Breast epithelium (tissue), 4 donors: ENCODE data around the gene PCK2. TPM values are rescaled to one million over a fixed set of nuclear protein-coding genes. Genes with fewer than 3 reads are reported as not detected.

Experiments used
- DNase-seq, 2 donors: peaks; one replicate each; pipeline ENCODE4 v3.0.0-alpha.2; 2019; ENCODE audit warnings: low spot score in 2 of 2
- H3K27ac ChIP-seq, 2 donors: fragments of 200-600 bp; sonication (generic) in 1 of 2; one replicate each; pipeline ENCODE4 v1.5.1; 2016 to 2019; ENCODE audit warnings: mild to moderate bottlenecking in 1 of 2
- H3K27me3 ChIP-seq, 2 donors: fragments of 200-600 bp; sonication (generic) in 1 of 2; one replicate each; pipeline versions ENCODE4 v1.5.1 to v1.6.0; 2017 to 2019; ENCODE audit warnings: control low read depth in 1 of 2, mild to moderate bottlenecking in 1 of 2
- H3K36me3 ChIP-seq: fragments of 200-600 bp; one replicate; pipeline ENCODE4 v1.5.1; 2019
- H3K4me1 ChIP-seq, 2 donors: fragments of 200-600 bp; sonication (generic); one replicate each; pipeline ENCODE4 v1.5.1; 2016 to 2019; ENCODE audit warnings: control low read depth in 1 of 2
- H3K4me3 ChIP-seq, 3 donors: fragments of 200-600 bp; sonication (generic); 1 replicate in 2 of 3; 2 replicates in 1 of 3; pipeline ENCODE4 v1.5.1; 2016 to 2019; ENCODE audit warnings: mild to moderate bottlenecking in 3 of 3, moderate library complexity in 2 of 3
- H3K9me3 ChIP-seq, 2 donors: fragments of 200-600 bp; sonication (generic) in 1 of 2; one replicate each; pipeline ENCODE4 v1.5.1; 2016 to 2019; ENCODE audit warnings: control low read depth in 1 of 2
- POLR2A ChIP-seq: fragments of 450-650 bp; IDR thresholded peaks from one replicate; pipeline ENCODE4 v1.6.1; 2016; ENCODE audit warnings: antibody characterized with exemption, mild to moderate bottlenecking, moderate library complexity
- POLR2AphosphoS5 ChIP-seq, 3 donors: sonication (generic); formaldehyde crosslinking; IDR thresholded peaks; one replicate each; pipeline ENCODE4 v1.6.1; 2017; ENCODE audit warnings: antibody characterized with exemption in 3 of 3
- intact Hi-C: fragments of 100-400 bp; cut with DNase I; formaldehyde crosslinking; loops from one replicate; pipeline ENCODE4 v1.15.1; 2023; ENCODE audit warnings: low total_unique reads
- total RNA-seq, 3 donors: library from RNA; depleted of rRNA; stranded (reverse); fragments of >200 nt; gene quantifications; one replicate each; pipeline ENCODE4 v1.1.0, GENCODE V29; 2016
- TF ChIP-seq, protein P1 (sequence below), 3 donors: fragments of 450-650 bp; IDR thresholded peaks; one replicate each; pipeline ENCODE4 v1.5.1; 2016 to 2017; ENCODE audit warnings: antibody characterized with exemption in 3 of 3, mild to moderate bottlenecking in 3 of 3, moderate library complexity in 3 of 3

Gene PCK2
- total RNA-seq, 3 donors from 2014 or later, result 20.5 to 51.5 (median 24.3) TPM

DNA sequence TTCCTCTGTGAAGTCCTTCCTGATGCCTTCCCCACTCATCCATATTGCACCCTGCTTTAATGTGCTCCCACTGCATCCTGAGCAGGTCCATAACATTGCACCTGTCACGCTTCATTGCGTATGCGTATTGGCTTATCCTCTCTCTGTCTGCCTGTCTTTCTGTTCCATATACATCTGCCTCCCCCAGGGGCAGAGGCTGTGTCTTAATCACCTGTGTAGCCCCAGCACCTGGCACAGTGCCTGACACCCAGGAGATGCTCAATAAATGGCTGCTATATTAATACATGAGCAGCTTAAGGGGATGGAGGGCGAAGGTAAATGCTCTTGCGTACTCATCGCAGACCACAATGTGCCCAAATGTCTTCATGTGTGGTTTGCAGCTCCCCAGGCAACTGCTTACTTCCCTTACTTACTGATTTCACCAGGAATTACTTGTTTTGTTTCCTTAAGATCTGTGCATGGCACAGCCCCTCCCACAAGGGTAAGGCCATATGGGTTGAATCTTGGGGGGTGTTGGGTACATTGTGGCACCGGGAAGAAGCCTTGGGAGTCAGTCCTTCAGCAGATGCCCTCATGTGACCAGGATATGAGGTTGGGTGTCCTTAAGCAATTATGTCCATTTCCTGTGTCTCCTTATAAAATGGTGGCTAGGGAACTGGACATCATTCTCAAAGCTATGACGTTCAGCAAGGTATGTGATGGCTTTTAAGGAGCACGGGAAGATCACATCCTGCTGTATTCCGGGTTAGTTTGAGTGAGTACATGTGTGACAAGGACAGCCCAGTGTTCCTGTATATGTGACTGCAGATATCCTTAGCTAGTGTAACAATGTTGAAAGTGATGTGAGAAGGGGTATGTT, 23.6 kb upstream of the PCK2 start:
- no peak overlapping the region for H3K27ac ChIP-seq
- H3K4me3 ChIP-seq, result no peak overlapping the region
- H3K4me1 ChIP-seq, result no peaks in the 10 kb centered on the region
- no peak for TF ChIP-seq POLR2AphosphoS5 (IDR thresholded peaks at IDR 0.05)
- TF ChIP-seq POLR2A, result no peak
- TF ChIP-seq, protein P1, sequence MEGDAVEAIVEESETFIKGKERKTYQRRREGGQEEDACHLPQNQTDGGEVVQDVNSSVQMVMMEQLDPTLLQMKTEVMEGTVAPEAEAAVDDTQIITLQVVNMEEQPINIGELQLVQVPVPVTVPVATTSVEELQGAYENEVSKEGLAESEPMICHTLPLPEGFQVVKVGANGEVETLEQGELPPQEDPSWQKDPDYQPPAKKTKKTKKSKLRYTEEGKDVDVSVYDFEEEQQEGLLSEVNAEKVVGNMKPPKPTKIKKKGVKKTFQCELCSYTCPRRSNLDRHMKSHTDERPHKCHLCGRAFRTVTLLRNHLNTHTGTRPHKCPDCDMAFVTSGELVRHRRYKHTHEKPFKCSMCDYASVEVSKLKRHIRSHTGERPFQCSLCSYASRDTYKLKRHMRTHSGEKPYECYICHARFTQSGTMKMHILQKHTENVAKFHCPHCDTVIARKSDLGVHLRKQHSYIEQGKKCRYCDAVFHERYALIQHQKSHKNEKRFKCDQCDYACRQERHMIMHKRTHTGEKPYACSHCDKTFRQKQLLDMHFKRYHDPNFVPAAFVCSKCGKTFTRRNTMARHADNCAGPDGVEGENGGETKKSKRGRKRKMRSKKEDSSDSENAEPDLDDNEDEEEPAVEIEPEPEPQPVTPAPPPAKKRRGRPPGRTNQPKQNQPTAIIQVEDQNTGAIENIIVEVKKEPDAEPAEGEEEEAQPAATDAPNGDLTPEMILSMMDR (IDR thresholded peaks at IDR 0.05), result no peak
- intact Hi-C loops, result loop anchor here (10.0 kb wide), 1 partner anchor 1586 kb away; no protein-coding TSS in a partner anchor
- H3K36me3 ChIP-seq, result no peaks in the 10 kb centered on the region
- peaks cover 0 to 6% of the 10 kb centered on the region in 2 donors for H3K27me3 ChIP-seq
- no peaks in the 10 kb centered on the region for H3K9me3 ChIP-seq
- DNase-seq, result no peak

DNA sequence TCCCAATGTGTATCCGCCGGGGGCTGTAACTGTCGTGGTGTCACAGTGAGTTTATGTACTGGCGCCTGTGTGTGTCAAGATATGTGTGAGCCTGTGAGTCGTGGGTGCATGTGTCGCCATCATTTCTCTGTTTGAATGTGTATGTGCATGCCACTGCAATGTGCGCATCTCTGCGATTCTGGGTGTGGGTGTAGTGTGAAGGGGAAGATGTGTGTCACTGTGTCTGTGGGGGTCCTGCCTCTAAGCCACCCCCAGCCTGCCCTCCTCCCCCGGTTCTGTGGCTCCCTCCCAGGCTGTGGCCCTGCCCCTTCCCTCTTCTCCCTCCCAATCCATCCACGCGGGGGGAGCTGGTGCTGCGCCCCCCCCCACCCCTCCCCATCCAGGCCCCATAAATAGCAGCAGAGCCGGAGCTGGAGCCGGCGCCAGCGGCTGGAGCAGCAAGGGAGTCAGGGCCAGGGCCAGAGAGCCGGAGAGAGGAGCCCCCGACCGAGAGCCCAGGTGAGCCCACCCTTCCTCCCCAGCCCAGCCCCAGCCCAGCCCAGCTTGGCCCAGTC, 22.9 kb upstream of the PCK2 start, which contains the start of gene CPNE6:
CPNE6 (plus strand) TSS at position 419 of the 554 bp plus-strand sequence. CDS start 1,375 bp downstream, outside the sequence.
- Histone ChIP-seq H3K4me3 (no peak within 1 kb of the TSS), H3K27ac (no peak within 1 kb of the TSS), H3K36me3 (no peaks in the 10 kb centered on the region), H3K27me3 (peaks cover 0 to 6% of the 10 kb centered on the region in 2 donors), H3K9me3 (no peaks in the 10 kb centered on the region), H3K4me1 (no peaks in the 10 kb centered on the region)
- intact Hi-C loops, result loop anchor here (10.0 kb wide), 1 partner anchor 1586 kb away; no protein-coding TSS in a partner anchor
- TF ChIP-seq POLR2A, result no peak
- TF ChIP-seq, protein P1 (IDR thresholded peaks at IDR 0.05), result no peak
- TF ChIP-seq POLR2AphosphoS5 (IDR thresholded peaks at IDR 0.05), result no peak
- no peak for DNase-seq

DNA sequence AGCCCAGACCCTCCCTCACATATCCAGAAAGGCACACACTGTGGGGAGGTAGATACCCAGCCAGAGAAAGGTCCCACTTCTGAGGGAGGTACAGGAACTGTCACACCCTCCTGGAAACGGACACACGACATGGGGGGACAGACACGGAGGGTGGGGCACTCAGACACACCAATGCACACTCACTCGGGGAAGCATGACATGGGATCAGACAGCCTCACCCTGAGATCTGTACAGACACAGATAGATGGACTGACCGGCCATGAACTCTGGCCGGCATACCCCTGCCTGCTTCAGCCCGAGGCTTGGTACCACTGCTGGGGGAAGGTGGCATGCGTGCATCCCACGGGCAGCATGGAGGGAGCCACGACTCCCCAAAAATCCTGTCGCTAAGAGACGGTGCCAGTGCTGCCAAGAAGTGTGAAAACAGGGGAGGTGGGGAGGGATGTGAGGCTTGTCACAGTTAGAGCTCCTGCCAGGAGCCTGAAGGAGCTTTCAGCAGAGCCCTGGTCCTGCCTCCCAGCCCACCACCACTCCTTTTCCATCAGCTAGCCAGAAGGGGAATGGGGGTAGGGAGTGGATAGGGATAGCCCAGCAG, 22.2 kb upstream of the PCK2 start:
- no peak overlapping the region for H3K4me3 ChIP-seq
- DNase-seq, result no peak
- no peak for TF ChIP-seq POLR2A
- TF ChIP-seq, protein P1 (IDR thresholded peaks at IDR 0.05), result no peak
- no peak for TF ChIP-seq POLR2AphosphoS5 (IDR thresholded peaks at IDR 0.05)
- H3K27ac ChIP-seq, result no peak overlapping the region
- H3K4me1 ChIP-seq, result no peaks in the 10 kb centered on the region
- H3K27me3 ChIP-seq, result peaks cover 0 to 6% of the 10 kb centered on the region in 2 donors
- no peaks in the 10 kb centered on the region for H3K9me3 ChIP-seq
- H3K36me3 ChIP-seq, result no peaks in the 10 kb centered on the region
- intact Hi-C loops, result loop anchor here (10.0 kb wide), 1 partner anchor 1587 kb away; no protein-coding TSS in a partner anchor

DNA sequence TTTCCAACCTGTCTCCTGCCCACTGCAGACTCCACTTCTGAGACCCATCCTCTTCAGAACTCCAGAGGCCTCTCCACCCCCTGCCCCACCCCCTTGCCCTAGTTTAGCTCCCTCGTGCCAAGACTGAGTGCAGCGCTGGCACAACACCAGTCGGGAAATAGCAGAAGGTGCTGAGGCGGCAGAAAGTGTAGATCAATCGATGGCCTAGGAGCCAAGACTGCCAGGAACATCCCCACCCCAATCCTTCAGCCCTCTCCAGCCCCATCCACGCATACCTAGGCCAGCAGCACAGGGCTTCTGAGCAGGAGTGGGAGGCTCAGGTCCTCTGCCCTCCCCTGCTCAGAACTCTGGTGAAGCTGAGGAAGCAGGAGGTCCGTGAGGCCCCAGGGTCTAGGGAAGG, 21.7 kb upstream of the PCK2 start:
- Histone ChIP-seq H3K4me1 (no peaks in the 10 kb centered on the region), H3K27ac (no peak overlapping the region), H3K9me3 (no peaks in the 10 kb centered on the region), H3K36me3 (no peaks in the 10 kb centered on the region), H3K27me3 (peaks cover 0 to 6% of the 10 kb centered on the region in 2 donors), H3K4me3 (no peak overlapping the region)
- TF ChIP-seq POLR2A (no peak), POLR2AphosphoS5 (IDR thresholded peaks at IDR 0.05) (no peak)
- TF ChIP-seq, protein P1 (IDR thresholded peaks at IDR 0.05), result no peak
- intact Hi-C loops, result loop anchor here (10.0 kb wide), 1 partner anchor 1588 kb away; no protein-coding TSS in a partner anchor
- no peak for DNase-seq
